GM10266 (cell line): Measurements from ENCODE around the gene STXBP4.

Source experiments
- DNase-seq: peaks from one replicate; pipeline ENCODE4 v3.0.0; 2012; ENCODE audit errors: extremely low spot score
- TF ChIP-seq, protein P1 (sequence below): IDR thresholded peaks from 2 replicates; pipeline ENCODE4 v1.5.1; 2012; ENCODE audit warnings: mild to moderate bottlenecking, low read depth; ENCODE audit not compliant: control insufficient read depth, insufficient read depth; ENCODE audit errors: missing control alignments

STXBP4 gene

DNA sequence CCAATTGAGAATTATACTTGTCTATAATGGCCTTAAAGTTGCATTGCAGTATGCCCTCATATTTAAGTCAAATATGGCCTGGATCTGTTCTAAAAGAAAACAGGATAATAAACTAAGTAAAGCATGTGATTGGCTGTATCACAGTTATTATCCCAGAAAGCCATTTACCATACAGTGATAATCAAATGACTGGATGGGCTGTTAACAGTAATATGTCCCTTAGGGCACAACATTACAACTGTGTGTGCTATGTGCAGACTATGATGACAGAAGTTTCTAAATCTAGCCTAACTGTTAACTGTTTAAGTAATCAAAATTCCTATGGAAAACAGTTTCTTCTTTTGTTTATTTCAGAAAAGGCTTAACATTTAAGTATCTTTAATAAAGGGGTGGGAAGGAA lies 145.7 kb downstream of the STXBP4 start:
- TF ChIP-seq, protein P1, sequence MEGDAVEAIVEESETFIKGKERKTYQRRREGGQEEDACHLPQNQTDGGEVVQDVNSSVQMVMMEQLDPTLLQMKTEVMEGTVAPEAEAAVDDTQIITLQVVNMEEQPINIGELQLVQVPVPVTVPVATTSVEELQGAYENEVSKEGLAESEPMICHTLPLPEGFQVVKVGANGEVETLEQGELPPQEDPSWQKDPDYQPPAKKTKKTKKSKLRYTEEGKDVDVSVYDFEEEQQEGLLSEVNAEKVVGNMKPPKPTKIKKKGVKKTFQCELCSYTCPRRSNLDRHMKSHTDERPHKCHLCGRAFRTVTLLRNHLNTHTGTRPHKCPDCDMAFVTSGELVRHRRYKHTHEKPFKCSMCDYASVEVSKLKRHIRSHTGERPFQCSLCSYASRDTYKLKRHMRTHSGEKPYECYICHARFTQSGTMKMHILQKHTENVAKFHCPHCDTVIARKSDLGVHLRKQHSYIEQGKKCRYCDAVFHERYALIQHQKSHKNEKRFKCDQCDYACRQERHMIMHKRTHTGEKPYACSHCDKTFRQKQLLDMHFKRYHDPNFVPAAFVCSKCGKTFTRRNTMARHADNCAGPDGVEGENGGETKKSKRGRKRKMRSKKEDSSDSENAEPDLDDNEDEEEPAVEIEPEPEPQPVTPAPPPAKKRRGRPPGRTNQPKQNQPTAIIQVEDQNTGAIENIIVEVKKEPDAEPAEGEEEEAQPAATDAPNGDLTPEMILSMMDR = no peak
- DNase-seq = no peak

DNA sequence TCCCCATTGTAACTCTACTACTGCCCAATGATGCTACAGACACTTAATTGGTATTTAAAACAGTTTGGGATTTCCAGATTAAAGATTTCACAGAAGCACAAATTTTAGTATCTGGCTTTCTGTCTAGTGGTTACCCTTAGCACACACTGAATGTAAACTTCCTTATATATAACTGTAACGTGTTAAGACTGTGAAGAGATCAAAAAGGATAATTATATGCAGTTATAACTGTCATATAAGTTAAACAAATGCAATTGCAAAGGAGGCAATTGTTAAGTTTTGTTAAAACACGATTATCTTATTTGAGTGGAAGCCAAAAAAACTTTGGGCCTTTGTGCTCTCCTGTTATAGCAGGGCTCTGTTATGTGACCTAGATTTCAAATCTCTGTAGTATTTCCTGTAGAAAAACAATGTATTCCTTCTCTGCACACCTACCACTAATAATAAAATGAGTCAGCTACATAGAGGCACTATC lies 147.9 kb downstream of the STXBP4 start:
- no peak for DNase-seq
- TF ChIP-seq, protein P1 = no peak

DNA sequence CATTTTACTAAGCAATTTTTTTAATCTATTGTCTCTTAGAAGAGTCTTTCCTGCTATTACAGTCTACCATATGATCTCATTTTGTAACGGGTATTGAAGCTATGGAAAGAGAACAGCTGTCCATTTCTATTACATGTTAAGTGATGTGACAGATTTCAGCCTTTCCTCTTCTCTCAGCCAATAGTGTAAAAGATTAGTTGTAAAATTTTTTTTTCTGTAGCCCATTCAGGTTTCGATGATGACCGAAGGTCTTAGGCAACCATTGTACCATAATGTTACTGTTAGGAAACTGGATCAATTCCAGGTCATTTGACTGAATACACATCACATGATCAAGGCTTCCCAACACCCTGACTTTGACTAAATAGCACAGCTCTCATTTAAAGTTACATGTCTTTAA lies 148.6 kb downstream of the STXBP4 start:
- TF ChIP-seq, protein P1 = no peak
- no peak for DNase-seq

DNA sequence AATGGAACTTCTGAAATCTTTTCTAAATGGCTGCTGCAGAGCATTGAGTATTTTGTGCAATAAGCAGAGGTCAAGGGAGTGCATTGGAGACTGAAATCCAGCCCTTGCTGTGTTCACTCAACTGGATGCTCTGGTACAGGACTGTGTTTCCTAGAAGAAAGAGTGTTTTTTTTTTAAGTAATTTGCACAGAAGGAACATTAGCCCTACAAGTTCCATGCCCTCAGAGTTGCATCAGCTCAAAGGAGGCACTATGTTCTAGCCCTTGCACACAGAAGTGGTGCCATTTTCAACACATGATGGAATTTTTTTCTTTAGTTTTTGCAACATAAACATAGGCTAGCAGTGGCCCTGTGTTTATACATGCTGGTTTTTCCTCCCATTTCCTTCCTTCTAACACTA lies 152.1 kb downstream of the STXBP4 start:
- DNase-seq = no peak
- TF ChIP-seq, protein P1 = no peak

DNA sequence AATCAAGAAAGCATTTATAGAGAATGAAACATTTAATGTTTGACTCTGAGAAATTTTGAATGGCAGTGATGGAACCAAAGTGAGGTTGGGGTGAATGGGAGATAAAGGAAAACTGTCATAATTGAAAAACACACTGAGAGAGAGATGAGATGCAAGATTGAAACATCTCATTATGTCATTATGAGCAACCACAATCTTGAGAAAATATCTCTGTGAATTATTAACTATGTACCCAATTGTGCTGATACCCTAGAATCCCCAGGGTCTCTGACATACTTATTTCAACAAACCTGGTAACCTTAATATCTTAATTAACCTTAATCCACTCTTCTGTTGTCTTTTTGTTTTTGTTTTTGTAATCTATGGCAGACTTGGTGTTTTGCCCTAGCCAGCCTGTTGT lies 152.7 kb downstream of the STXBP4 start:
- DNase-seq = no peak
- TF ChIP-seq, protein P1 = no peak

DNA sequence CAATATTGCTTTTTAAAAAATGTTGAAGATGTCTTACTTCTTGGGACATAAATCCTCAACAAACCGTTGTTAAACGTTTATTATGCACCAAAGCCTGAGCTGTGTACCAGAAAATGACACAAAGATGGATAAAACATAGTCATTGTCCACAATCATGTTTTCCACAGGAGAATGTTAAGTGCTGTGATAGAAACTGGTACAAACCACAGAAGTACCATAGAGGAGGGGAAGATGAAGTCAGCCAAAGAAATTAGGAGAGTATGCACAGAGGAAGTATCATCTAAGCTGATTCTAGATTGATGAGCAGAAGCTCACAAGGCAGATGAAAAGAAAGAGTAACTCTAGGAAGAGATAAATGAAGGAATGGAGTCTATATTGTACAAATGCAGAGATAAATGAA lies 153.5 kb downstream of the STXBP4 start:
- no peak for DNase-seq
- TF ChIP-seq, protein P1 = no peak

DNA sequence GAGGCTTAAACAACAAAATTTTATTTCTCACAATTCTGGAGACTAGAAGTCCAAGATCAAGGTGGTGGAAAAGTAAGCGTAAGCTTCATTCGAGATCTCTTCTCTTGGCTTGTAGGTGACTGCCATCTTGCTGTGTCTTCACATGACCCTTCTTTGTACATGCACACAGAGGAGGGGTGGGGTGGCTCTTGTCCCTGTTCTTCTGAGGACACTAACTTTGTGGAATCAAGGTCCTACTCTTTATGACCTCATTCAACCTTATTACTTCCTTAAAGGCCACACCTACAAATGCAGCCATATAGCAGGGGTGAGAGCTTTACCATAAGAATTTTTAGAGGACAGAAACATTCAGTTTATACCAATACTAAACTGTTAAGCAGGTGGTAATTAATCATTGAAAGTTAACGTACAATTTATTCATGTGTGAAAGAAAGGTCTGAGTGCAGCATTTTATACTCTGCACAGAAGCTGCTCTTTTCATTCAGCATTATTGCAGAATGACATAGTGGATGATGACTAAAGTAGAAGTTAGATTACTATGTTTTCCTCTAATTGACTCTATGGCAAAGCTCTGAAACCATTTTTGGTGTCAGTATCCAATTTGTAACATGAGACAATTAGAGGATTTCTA lies 156.3 kb downstream of the STXBP4 start:
- no peak for DNase-seq
- TF ChIP-seq, protein P1 = no peak
